KMS-11 (cell line): Measurements from ENCODE around the gene S1PR3.

ENCODE experiments used
- H2AFZ ChIP-seq: fragments of 200-600 bp; sonication (generic); 2 replicates; pipeline ENCODE4 v1.6.1; 2016; ENCODE audit warnings: antibody characterized with exemption, mixed run types, low read depth
- H3K27ac ChIP-seq: fragments of 200-600 bp; sonication (generic); 2 replicates; pipeline ENCODE4 v1.6.1; 2016; ENCODE audit warnings: mild to moderate bottlenecking, mixed run types
- H3K27me3 ChIP-seq: fragments of 200-600 bp; sonication (generic); 2 replicates; pipeline ENCODE4 v1.6.1; 2017; ENCODE audit warnings: mild to moderate bottlenecking, low read depth, mixed run types, moderate library complexity; ENCODE audit not compliant: insufficient read depth
- H3K36me3 ChIP-seq: fragments of 200-600 bp; sonication (generic); 2 replicates; pipeline ENCODE4 v1.6.1; 2017; ENCODE audit warnings: mild to moderate bottlenecking, mixed run types; ENCODE audit not compliant: insufficient read depth
- H3K4me1 ChIP-seq: fragments of 200-600 bp; sonication (generic); 2 replicates; pipeline ENCODE4 v1.6.1; 2016; ENCODE audit warnings: mild to moderate bottlenecking, low read depth, mixed run types; ENCODE audit not compliant: poor library complexity, severe bottlenecking
- H3K4me2 ChIP-seq: fragments of 200-600 bp; sonication (generic); 2 replicates; pipeline ENCODE4 v1.7.0; 2016; ENCODE audit warnings: mild to moderate bottlenecking, mixed run types
- H3K4me3 ChIP-seq: fragments of 200-600 bp; sonication (generic); IDR thresholded peaks from 2 replicates; pipeline ENCODE4 v1.6.1; 2017; ENCODE audit warnings: low read depth, low read length, mixed read lengths; ENCODE audit not compliant: insufficient read depth
- H3K79me2 ChIP-seq: fragments of 200-600 bp; sonication (generic); 2 replicates; pipeline ENCODE4 v1.6.1; 2016; ENCODE audit warnings: low read depth, mixed run types; ENCODE audit not compliant: insufficient read depth
- H3K9ac ChIP-seq: fragments of 200-600 bp; sonication (generic); 2 replicates; pipeline ENCODE4 v1.6.1; 2016; ENCODE audit warnings: mild to moderate bottlenecking, mixed run types
- H4K20me1 ChIP-seq: fragments of 200-600 bp; sonication (generic); 2 replicates; pipeline ENCODE4 v1.6.1; 2016; ENCODE audit warnings: mild to moderate bottlenecking, mixed run types; ENCODE audit not compliant: insufficient read depth
- CTCF ChIP-seq: fragments of 200-600 bp; sonication (generic); conservative IDR thresholded peaks from 2 replicates; pipeline ENCODE4 v1.6.1; 2017; ENCODE audit warnings: low read depth, mild to moderate bottlenecking, antibody characterized with exemption, low read length, moderate library complexity, mixed read lengths

Gene S1PR3

GRCh38 chr9:89025553-89025952 is 34.3 kb downstream of the S1PR3 start:
- Histone ChIP-seq H3K9ac (no peak overlapping the region), H3K4me3 (no peak overlapping the region), H3K27ac (no peak overlapping the region), H3K27me3 (no peaks in the 10 kb centered on the region), H3K4me1 (no peaks in the 10 kb centered on the region), H3K36me3 (no peaks in the 10 kb centered on the region), H2AFZ (no peak overlapping the region), H3K4me2 (no peak overlapping the region), H4K20me1 (no peaks in the 10 kb centered on the region), H3K79me2 (no peaks in the 10 kb centered on the region)
- no peak for TF ChIP-seq CTCF

- Histone ChIP-seq H2AFZ (no peak overlapping the region), H3K4me2 (no peak overlapping the region), H3K27ac (no peak overlapping the region), H3K9ac (no peak overlapping the region), H3K4me3 (no peak overlapping the region), H4K20me1 (no peaks in the 10 kb centered on the region), H3K27me3 (no peaks in the 10 kb centered on the region), H3K4me1 (no peaks in the 10 kb centered on the region), H3K79me2 (no peaks in the 10 kb centered on the region), H3K36me3 (no peaks in the 10 kb centered on the region)
- no peak for TF ChIP-seq CTCF
Measured at GRCh38 chr9:89026876-89027275, 35.6 kb downstream of the S1PR3 start.

- Histone ChIP-seq H3K9ac (no peak overlapping the region), H3K79me2 (no peaks in the 10 kb centered on the region), H3K4me2 (no peak overlapping the region), H3K27ac (no peak overlapping the region), H3K36me3 (no peaks in the 10 kb centered on the region), H3K4me3 (no peak overlapping the region), H3K4me1 (no peaks in the 10 kb centered on the region), H3K27me3 (no peaks in the 10 kb centered on the region), H2AFZ (no peak overlapping the region), H4K20me1 (no peaks in the 10 kb centered on the region)
- TF ChIP-seq CTCF, result no peak
Measured at GRCh38 chr9:89029788-89030187, 38.5 kb downstream of the S1PR3 start.

- H3K4me3 ChIP-seq, result no peak overlapping the region
- no peak overlapping the region for H3K27ac ChIP-seq
- no peaks in the 10 kb centered on the region for H4K20me1 ChIP-seq
- no peak overlapping the region for H2AFZ ChIP-seq
- H3K36me3 ChIP-seq, result no peaks in the 10 kb centered on the region
- no peaks in the 10 kb centered on the region for H3K79me2 ChIP-seq
- H3K4me1 ChIP-seq, result no peaks in the 10 kb centered on the region
- TF ChIP-seq CTCF, result no peak
- H3K27me3 ChIP-seq, result no peaks in the 10 kb centered on the region
- no peak overlapping the region for H3K4me2 ChIP-seq
- H3K9ac ChIP-seq, result no peak overlapping the region
Measured at GRCh38 chr9:89032173-89032572, 40.9 kb downstream of the S1PR3 start.

- Histone ChIP-seq H3K4me1 (no peaks in the 10 kb centered on the region), H3K27me3 (no peaks in the 10 kb centered on the region), H2AFZ (no peak overlapping the region), H4K20me1 (no peaks in the 10 kb centered on the region), H3K4me2 (no peak overlapping the region), H3K36me3 (no peaks in the 10 kb centered on the region), H3K4me3 (no peak overlapping the region), H3K79me2 (no peaks in the 10 kb centered on the region), H3K27ac (no peak overlapping the region), H3K9ac (no peak overlapping the region)
- TF ChIP-seq CTCF, result no peak
Measured at GRCh38 chr9:89032661-89033060, 41.4 kb downstream of the S1PR3 start.
